ENCODE results near the gene NRG3. TPM values are rescaled to one million over a fixed set of nuclear protein-coding genes. Genes with fewer than 3 reads are reported as not detected.

Gene NRG3
- total RNA-seq, 4 donors from 2014 or later, result 0.32 to 1.4 TPM; not detected in 2

- intact Hi-C loops (cut with DNase I; ENCODE audit: low total_unique reads) (no loop called here), in situ Hi-C loops (cut with MboI; ENCODE audit: low pct_ligation_motif_present in 1 of 4, low pct_unique_long_range_greater_than_20kb in 1 of 4, low sequenced_read_pairs in 3 of 4) (no loop called here)
- DNase-seq, result no peak
- Histone ChIP-seq H3K9me3 (no peaks in the 10 kb centered on the region), H3K27ac (no peak overlapping the region), H3K27me3 (no peaks in the 10 kb centered on the region), H3K36me3 (no peaks in the 10 kb centered on the region), H3K4me1 (no peaks in the 10 kb centered on the region), H3K4me3 (no peak overlapping the region)
- WGBS, 2 donors (ENCODE audit: low coverage in 1 of 2), result 61 to 67% methylated on average over 2 of the region's 2 CpGs
- TF ChIP-seq CTCF (IDR thresholded peaks at IDR 0.05), result no peak
- no peak for TF ChIP-seq POLR2A (IDR thresholded peaks at IDR 0.05)
- no peak for TF ChIP-seq POLR2AphosphoS5 (IDR thresholded peaks at IDR 0.05)
- no peak for TF ChIP-seq EP300 (IDR thresholded peaks at IDR 0.05; ENCODE audit: low read depth)
These were observed 196.2 kb downstream of the NRG3 start for GRCh38 chr10:82071231-82071630.

GRCh38 chr10:82072124-82072523 is 197.1 kb downstream of the NRG3 start:
- H3K4me1 ChIP-seq, result no peaks in the 10 kb centered on the region
- H3K4me3 ChIP-seq, result no peak overlapping the region
- TF ChIP-seq POLR2A (IDR thresholded peaks at IDR 0.05) (no peak), POLR2AphosphoS5 (IDR thresholded peaks at IDR 0.05) (no peak), CTCF (IDR thresholded peaks at IDR 0.05) (no peak), EP300 (IDR thresholded peaks at IDR 0.05; ENCODE audit: low read depth) (no peak)
- in situ Hi-C loops (cut with MboI; ENCODE audit: low pct_ligation_motif_present in 1 of 4, low pct_unique_long_range_greater_than_20kb in 1 of 4, low sequenced_read_pairs in 3 of 4) (no loop called here), intact Hi-C loops (cut with DNase I; ENCODE audit: low total_unique reads) (no loop called here)
- WGBS, 2 donors (ENCODE audit: low coverage in 1 of 2), result 67 to 95% methylated on average over 4 of the region's 4 CpGs
- H3K27ac ChIP-seq, result no peak overlapping the region
- H3K27me3 ChIP-seq, result no peaks in the 10 kb centered on the region
- H3K36me3 ChIP-seq, result no peaks in the 10 kb centered on the region
- no peak for DNase-seq
- H3K9me3 ChIP-seq, result no peaks in the 10 kb centered on the region

- H3K36me3 ChIP-seq, result no peaks in the 10 kb centered on the region
- WGBS, 2 donors (ENCODE audit: low coverage in 1 of 2), result 61 to 80% methylated on average over 3 of the region's 3 CpGs
- H3K4me3 ChIP-seq, result no peak overlapping the region
- no peak for DNase-seq
- no peak for TF ChIP-seq EP300 (IDR thresholded peaks at IDR 0.05; ENCODE audit: low read depth)
- TF ChIP-seq POLR2A (IDR thresholded peaks at IDR 0.05), result no peak
- TF ChIP-seq POLR2AphosphoS5 (IDR thresholded peaks at IDR 0.05), result no peak
- no peak for TF ChIP-seq CTCF (IDR thresholded peaks at IDR 0.05)
- no peaks in the 10 kb centered on the region for H3K9me3 ChIP-seq
- no peaks in the 10 kb centered on the region for H3K4me1 ChIP-seq
- intact Hi-C loops (cut with DNase I; ENCODE audit: low total_unique reads), result no loop called here
- no peak overlapping the region for H3K27ac ChIP-seq
- H3K27me3 ChIP-seq, result no peaks in the 10 kb centered on the region
- in situ Hi-C loops (cut with MboI; ENCODE audit: low pct_ligation_motif_present in 1 of 4, low pct_unique_long_range_greater_than_20kb in 1 of 4, low sequenced_read_pairs in 3 of 4), result no loop called here
These were observed 200.6 kb downstream of the NRG3 start for GRCh38 chr10:82075605-82076004.

- intact Hi-C loops (cut with DNase I; ENCODE audit: low total_unique reads) (no loop called here), in situ Hi-C loops (cut with MboI; ENCODE audit: low pct_ligation_motif_present in 1 of 4, low pct_unique_long_range_greater_than_20kb in 1 of 4, low sequenced_read_pairs in 3 of 4) (no loop called here)
- H3K27ac ChIP-seq, result no peak overlapping the region
- no peaks in the 10 kb centered on the region for H3K36me3 ChIP-seq
- TF ChIP-seq POLR2A (IDR thresholded peaks at IDR 0.05) (no peak), EP300 (IDR thresholded peaks at IDR 0.05; ENCODE audit: low read depth) (no peak), POLR2AphosphoS5 (IDR thresholded peaks at IDR 0.05) (no peak), CTCF (IDR thresholded peaks at IDR 0.05) (no peak)
- no peak for DNase-seq
- no peaks in the 10 kb centered on the region for H3K27me3 ChIP-seq
- no peaks in the 10 kb centered on the region for H3K4me1 ChIP-seq
- WGBS, 2 donors (ENCODE audit: low coverage in 1 of 2), result 80% methylated on average over 2 of the region's 2 CpGs
- H3K4me3 ChIP-seq, result no peak overlapping the region
- H3K9me3 ChIP-seq, result no peaks in the 10 kb centered on the region
These were observed 209.5 kb downstream of the NRG3 start for GRCh38 chr10:82084496-82084895.

Measured in transverse colon (tissue), 4 donors.